Neural cell (in vitro differentiated cells): ENCODE results near the gene DGLUCY. TPM values are rescaled to one million over a fixed set of nuclear protein-coding genes. Genes with fewer than 3 reads are reported as not detected.

Source experiments
- H2AFZ ChIP-seq: fragments of 200-600, 300-800 bp; sonication (generic), shearing (Covaris generic); 2 replicates; pipeline ENCODE4 v1.6.0; 2014; ENCODE audit warnings: low read depth, mild to moderate bottlenecking, antibody characterized with exemption, low read length, moderate library complexity
- H3F3A ChIP-seq: fragments of 200-600 bp; shearing (Covaris generic); 2 replicates; pipeline ENCODE4 v1.6.1; 2016; ENCODE audit warnings: mild to moderate bottlenecking, moderate library complexity, mixed read lengths, antibody characterized with exemption, low read length; ENCODE audit not compliant: insufficient read depth, poor library complexity, severe bottlenecking
- H3K27ac ChIP-seq: fragments of 200-600, 300-800 bp; sonication (generic), shearing (Covaris generic); 2 replicates; pipeline ENCODE4 v1.5.1; 2014; ENCODE audit warnings: mild to moderate bottlenecking, low read length, moderate library complexity
- H3K27me3 ChIP-seq: fragments of 300-800, 200-600 bp; sonication (generic), shearing (Covaris generic); 2 replicates; pipeline ENCODE4 v1.6.0; 2014; ENCODE audit warnings: mild to moderate bottlenecking, low read depth, low read length, moderate library complexity; ENCODE audit not compliant: insufficient read depth
- H3K36me3 ChIP-seq: fragments of 300-800, 200-600 bp; sonication (generic), shearing (Covaris generic); 2 replicates; pipeline ENCODE4 v1.5.1; 2014; ENCODE audit warnings: mild to moderate bottlenecking, antibody characterized with exemption, low read length, moderate library complexity; ENCODE audit not compliant: insufficient read depth
- H3K4me2 ChIP-seq: fragments of 300-800, 200-600 bp; sonication (generic), shearing (Covaris generic); 2 replicates; pipeline ENCODE4 v1.6.0; 2014; ENCODE audit warnings: mild to moderate bottlenecking, low read length
- H3K4me3 ChIP-seq: fragments of 300-800, 200-600 bp; sonication (generic), shearing (Covaris generic); 2 replicates; pipeline ENCODE4 v1.5.1; 2014; ENCODE audit warnings: mild to moderate bottlenecking, low read length, moderate library complexity
- H3K79me2 ChIP-seq: fragments of 200-600 bp; shearing (Covaris generic); replicated peaks from 2 replicates; pipeline ENCODE4 v1.6.0; 2014; ENCODE audit warnings: mild to moderate bottlenecking, low read length, moderate library complexity; ENCODE audit not compliant: insufficient read depth
- H3K9ac ChIP-seq: fragments of 300-800, 200-600 bp; sonication (generic), shearing (Covaris generic); 2 replicates; pipeline ENCODE4 v1.6.1; 2016; ENCODE audit warnings: mild to moderate bottlenecking, low read length, mixed read lengths
- H3K9me2 ChIP-seq: fragments of 200-600 bp; shearing (Covaris generic); 2 replicates; pipeline ENCODE4 v1.6.1; 2016; ENCODE audit warnings: mild to moderate bottlenecking, low read length, mixed read lengths; ENCODE audit not compliant: insufficient read depth
- H3K9me3 ChIP-seq: fragments of 200-600, 300-800 bp; sonication (generic), shearing (Covaris generic); 2 replicates; pipeline ENCODE4 v1.6.1; 2016; ENCODE audit warnings: mild to moderate bottlenecking, mixed run types, low read length, moderate library complexity, mixed read lengths
- H4K20me1 ChIP-seq: fragments of 200-600 bp; shearing (Covaris generic); 2 replicates; pipeline ENCODE4 v1.6.1; 2016; ENCODE audit warnings: mild to moderate bottlenecking, mixed run types; ENCODE audit not compliant: insufficient read depth
- EP300 ChIP-seq: fragments of 450-650 bp; conservative IDR thresholded peaks from 2 replicates; pipeline ENCODE4 v1.6.1; 2014; ENCODE audit warnings: antibody characterized with exemption, mild to moderate bottlenecking, moderate library complexity; ENCODE audit not compliant: poor library complexity, severe bottlenecking
- EZH2 ChIP-seq: fragments of 200-600, 300-800 bp; shearing (Covaris generic), sonication (generic); IDR thresholded peaks from 2 replicates; pipeline ENCODE4 v1.6.1; 2014; ENCODE audit warnings: antibody characterized with exemption, low read length, borderline replicate concordance, mild to moderate bottlenecking; ENCODE audit not compliant: insufficient read depth, poor library complexity, severe bottlenecking
- MXI1 ChIP-seq: fragments of 450-650 bp; conservative IDR thresholded peaks from 2 replicates; pipeline ENCODE4 v1.6.1; 2014; ENCODE audit warnings: antibody characterized with exemption, mild to moderate bottlenecking; ENCODE audit not compliant: poor library complexity, severe bottlenecking
- POLR2AphosphoS5 ChIP-seq: IDR thresholded peaks from 2 replicates; pipeline ENCODE4 v1.6.1; 2012
- RAD21 ChIP-seq: fragments of 450-650 bp; conservative IDR thresholded peaks from 2 replicates; pipeline ENCODE4 v1.6.1; 2014; ENCODE audit warnings: antibody characterized with exemption, mild to moderate bottlenecking, moderate library complexity
- SMC3 ChIP-seq: fragments of 450-650 bp; conservative IDR thresholded peaks from 2 replicates; pipeline ENCODE4 v1.6.1; 2014; ENCODE audit warnings: antibody characterized with exemption, mild to moderate bottlenecking, moderate library complexity; ENCODE audit not compliant: poor library complexity
- TAF1 ChIP-seq: IDR thresholded peaks from 2 replicates; pipeline ENCODE4 v1.6.1; 2012; ENCODE audit warnings: low read depth
- polyA plus RNA-seq: library from polyadenylated mRNA; depleted of rRNA; stranded (reverse); fragments of >200 nt; gene quantifications from 2 replicates; pipeline ENCODE4 v1.2.3, GENCODE V29; 2014
- TF ChIP-seq, protein P1 (sequence below): fragments of 450-650 bp; IDR thresholded peaks from 2 replicates; pipeline ENCODE4 v1.5.1; 2014; ENCODE audit warnings: antibody characterized with exemption, mild to moderate bottlenecking, moderate library complexity; ENCODE audit not compliant: poor library complexity, severe bottlenecking
- TF ChIP-seq, protein P2 (sequence below): IDR thresholded peaks from 2 replicates; pipeline ENCODE4 v1.6.1; 2012; ENCODE audit warnings: borderline replicate concordance

Gene DGLUCY
- polyA plus RNA-seq, 1 donor from 2014 or later, result 30.5 TPM

- H3K9me2 ChIP-seq, result no peaks in the 10 kb centered on the region
- no peak overlapping the region for H3K27ac ChIP-seq
- no peak overlapping the region for H3K4me2 ChIP-seq
- TF ChIP-seq RAD21 (no peak), EZH2 (no peak), EP300 (no peak), POLR2AphosphoS5 (no peak), MXI1 (no peak), SMC3 (no peak), TAF1 (no peak)
- TF ChIP-seq, protein P1, sequence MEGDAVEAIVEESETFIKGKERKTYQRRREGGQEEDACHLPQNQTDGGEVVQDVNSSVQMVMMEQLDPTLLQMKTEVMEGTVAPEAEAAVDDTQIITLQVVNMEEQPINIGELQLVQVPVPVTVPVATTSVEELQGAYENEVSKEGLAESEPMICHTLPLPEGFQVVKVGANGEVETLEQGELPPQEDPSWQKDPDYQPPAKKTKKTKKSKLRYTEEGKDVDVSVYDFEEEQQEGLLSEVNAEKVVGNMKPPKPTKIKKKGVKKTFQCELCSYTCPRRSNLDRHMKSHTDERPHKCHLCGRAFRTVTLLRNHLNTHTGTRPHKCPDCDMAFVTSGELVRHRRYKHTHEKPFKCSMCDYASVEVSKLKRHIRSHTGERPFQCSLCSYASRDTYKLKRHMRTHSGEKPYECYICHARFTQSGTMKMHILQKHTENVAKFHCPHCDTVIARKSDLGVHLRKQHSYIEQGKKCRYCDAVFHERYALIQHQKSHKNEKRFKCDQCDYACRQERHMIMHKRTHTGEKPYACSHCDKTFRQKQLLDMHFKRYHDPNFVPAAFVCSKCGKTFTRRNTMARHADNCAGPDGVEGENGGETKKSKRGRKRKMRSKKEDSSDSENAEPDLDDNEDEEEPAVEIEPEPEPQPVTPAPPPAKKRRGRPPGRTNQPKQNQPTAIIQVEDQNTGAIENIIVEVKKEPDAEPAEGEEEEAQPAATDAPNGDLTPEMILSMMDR, result no peak
- TF ChIP-seq, protein P2, sequence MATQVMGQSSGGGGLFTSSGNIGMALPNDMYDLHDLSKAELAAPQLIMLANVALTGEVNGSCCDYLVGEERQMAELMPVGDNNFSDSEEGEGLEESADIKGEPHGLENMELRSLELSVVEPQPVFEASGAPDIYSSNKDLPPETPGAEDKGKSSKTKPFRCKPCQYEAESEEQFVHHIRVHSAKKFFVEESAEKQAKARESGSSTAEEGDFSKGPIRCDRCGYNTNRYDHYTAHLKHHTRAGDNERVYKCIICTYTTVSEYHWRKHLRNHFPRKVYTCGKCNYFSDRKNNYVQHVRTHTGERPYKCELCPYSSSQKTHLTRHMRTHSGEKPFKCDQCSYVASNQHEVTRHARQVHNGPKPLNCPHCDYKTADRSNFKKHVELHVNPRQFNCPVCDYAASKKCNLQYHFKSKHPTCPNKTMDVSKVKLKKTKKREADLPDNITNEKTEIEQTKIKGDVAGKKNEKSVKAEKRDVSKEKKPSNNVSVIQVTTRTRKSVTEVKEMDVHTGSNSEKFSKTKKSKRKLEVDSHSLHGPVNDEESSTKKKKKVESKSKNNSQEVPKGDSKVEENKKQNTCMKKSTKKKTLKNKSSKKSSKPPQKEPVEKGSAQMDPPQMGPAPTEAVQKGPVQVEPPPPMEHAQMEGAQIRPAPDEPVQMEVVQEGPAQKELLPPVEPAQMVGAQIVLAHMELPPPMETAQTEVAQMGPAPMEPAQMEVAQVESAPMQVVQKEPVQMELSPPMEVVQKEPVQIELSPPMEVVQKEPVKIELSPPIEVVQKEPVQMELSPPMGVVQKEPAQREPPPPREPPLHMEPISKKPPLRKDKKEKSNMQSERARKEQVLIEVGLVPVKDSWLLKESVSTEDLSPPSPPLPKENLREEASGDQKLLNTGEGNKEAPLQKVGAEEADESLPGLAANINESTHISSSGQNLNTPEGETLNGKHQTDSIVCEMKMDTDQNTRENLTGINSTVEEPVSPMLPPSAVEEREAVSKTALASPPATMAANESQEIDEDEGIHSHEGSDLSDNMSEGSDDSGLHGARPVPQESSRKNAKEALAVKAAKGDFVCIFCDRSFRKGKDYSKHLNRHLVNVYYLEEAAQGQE, result no peak
- no peaks in the 10 kb centered on the region for H3F3A ChIP-seq
- no peaks in the 10 kb centered on the region for H3K9me3 ChIP-seq
- no peak overlapping the region for H3K9ac ChIP-seq
- no peaks in the 10 kb centered on the region for H3K36me3 ChIP-seq
- H3K4me3 ChIP-seq, result no peak overlapping the region
- H3K79me2 ChIP-seq, result no peaks in the 10 kb centered on the region
- no peaks in the 10 kb centered on the region for H3K27me3 ChIP-seq
- H2AFZ ChIP-seq, result no peak overlapping the region
- no peaks in the 10 kb centered on the region for H4K20me1 ChIP-seq
Observed at GRCh38 chr14:91067186-91067585, 46.7 kb upstream of the DGLUCY start.

DNA sequence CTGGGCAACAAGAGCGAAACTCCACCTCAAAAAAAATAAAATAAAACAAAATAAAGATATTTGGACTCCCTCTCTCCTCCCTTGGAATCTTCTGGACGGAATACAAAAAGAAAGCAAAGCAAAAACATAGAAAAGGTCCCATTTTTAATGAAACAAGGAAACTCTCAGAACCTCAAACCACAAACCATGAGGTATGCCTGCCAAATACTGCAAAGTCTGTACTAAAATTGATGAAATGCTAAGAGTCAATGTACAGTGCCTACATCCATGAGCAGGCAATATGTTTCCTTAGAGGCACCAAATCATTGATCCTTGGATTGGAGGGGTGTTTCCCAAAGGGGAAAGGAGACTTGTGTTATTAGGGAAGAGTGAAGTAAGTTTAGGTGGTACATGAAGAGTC is 45.2 kb upstream of the DGLUCY start:
- H3K9me2 ChIP-seq, result no peaks in the 10 kb centered on the region
- H3K36me3 ChIP-seq, result no peaks in the 10 kb centered on the region
- no peaks in the 10 kb centered on the region for H3K79me2 ChIP-seq
- H2AFZ ChIP-seq, result no peak overlapping the region
- no peak overlapping the region for H3K9ac ChIP-seq
- H3K9me3 ChIP-seq, result no peaks in the 10 kb centered on the region
- H3K4me3 ChIP-seq, result no peak overlapping the region
- TF ChIP-seq POLR2AphosphoS5 (no peak), EZH2 (no peak), RAD21 (no peak), TAF1 (no peak), EP300 (no peak), MXI1 (no peak), SMC3 (no peak)
- TF ChIP-seq, protein P1, result no peak
- TF ChIP-seq, protein P2, result no peak
- H3F3A ChIP-seq, result no peaks in the 10 kb centered on the region
- H3K27me3 ChIP-seq, result no peaks in the 10 kb centered on the region
- H3K27ac ChIP-seq, result no peak overlapping the region
- no peak overlapping the region for H3K4me2 ChIP-seq
- no peaks in the 10 kb centered on the region for H4K20me1 ChIP-seq
